ENCODE measurements around the gene RAI1. TPM values are rescaled to one million over a fixed set of nuclear protein-coding genes. Genes with fewer than 3 reads are reported as not detected.

Gene RAI1
- total and polyA plus RNA-seq, 10 of the 15 experiments (the other 5 are each of a cell fraction or from before 2014, with no cell fraction given): 0.66 to 37.7 (median 6.0) TPM

DNA sequence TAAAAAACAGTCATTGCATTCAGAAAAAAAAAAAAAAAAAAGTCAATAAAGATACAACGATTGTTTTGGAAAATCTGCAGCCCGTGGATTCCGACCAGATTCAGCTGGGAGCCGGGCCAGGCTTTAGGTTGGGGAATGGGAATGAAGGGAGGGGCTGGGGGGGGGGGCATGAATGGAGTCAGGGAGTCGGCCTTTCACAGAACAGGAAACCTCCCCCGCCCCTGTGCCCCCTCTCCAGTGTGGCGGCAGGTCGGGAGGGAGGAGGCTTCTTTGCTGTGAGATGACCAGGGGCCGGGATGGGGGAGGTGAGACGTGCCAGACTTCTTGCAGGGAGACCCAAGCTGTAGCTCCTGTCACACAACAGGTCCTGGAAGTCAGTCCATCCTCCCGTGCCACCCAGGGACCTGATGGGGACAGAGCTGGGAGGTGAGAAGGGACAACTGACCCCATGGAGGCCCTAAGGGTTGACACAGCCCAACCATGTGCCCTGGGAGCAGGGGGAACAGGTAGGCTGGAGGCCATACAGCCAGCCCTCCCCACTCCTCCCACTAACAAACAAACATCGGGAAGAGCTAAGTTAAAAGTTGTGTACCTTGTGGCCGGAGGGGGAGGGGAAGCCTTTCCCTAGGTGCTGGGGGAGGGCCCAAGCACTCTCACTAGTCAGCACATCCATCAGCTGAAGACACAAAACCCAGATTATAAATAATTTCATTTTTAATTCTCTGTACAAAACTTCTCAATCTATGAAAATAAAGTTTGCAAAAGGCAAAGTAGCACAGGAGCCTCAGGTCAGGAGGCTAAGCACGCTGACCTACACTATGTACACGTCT, 130.3 kb downstream of the RAI1 start:
- no peak; the same call in 2 of the 3 replicates for ATAC-seq
- peaks cover 2 to 18% of the 10 kb centered on the region in 2 experiments; a peak in 3 of 4 replicates for H3K36me3 ChIP-seq (ENCODE audit: control insufficient read depth in 2 of 2, insufficient read depth in 2 of 2, low read length in 1 of 2)
- in situ Hi-C loops (cut with MboI) (loop anchor here (5.0 kb wide), 2 partner anchors 51 to 111 kb away; no protein-coding TSS in a partner anchor), intact Hi-C loops (cut with micrococcal nuclease; ENCODE audit: unreplicated experiment) (loop anchor here (1.0 kb wide), 3 partner anchors 49 to 130 kb away; partner anchors contain the start of gene RAI1)
- no peak overlapping the region for H3K4me2 ChIP-seq (ENCODE audit: control insufficient read depth, insufficient read depth)
- no peak overlapping the region for H3K9ac ChIP-seq (ENCODE audit: control insufficient read depth, insufficient read depth, low read length)
- POLR2A ChIA-PET: interaction anchor here (0.6 to 0.7 kb wide), 3 partner anchors 26 to 128 kb away, joined by 3 to 7 read pairs (median 3); no protein-coding TSS in a partner anchor
- no peak overlapping the region for H3K4me3 ChIP-seq
- BruUV-seq (replicated peaks): no TSS peak
- CTCF ChIA-PET: interaction anchor here (0.6 to 5.3 kb wide), 13 partner anchors 9 to 222 kb away, joined by 3 to 86 read pairs (median 7); partner anchors contain the start of genes RAI1 and SREBF1
- RAD21 ChIA-PET (ENCODE audit: unreplicated experiment): interaction anchor here (0.6 to 2.2 kb wide), 14 partner anchors 11 to 218 kb away, joined by 3 to 10 read pairs (median 4); no protein-coding TSS in a partner anchor
- H2AFZ ChIP-seq (ENCODE audit: control insufficient read depth, low read depth, low read length): no peak overlapping the region
- SMC1A ChIA-PET (ENCODE audit: uncharacterized antibody, unreplicated experiment): interaction anchor here (0.6 to 3.7 kb wide), 11 partner anchors 9 to 133 kb away, joined by 3 to 17 read pairs (median 7); partner anchors contain the start of gene SREBF1
- H3K4me1 ChIP-seq (ENCODE audit: control insufficient read depth, insufficient read depth, low read length): peaks cover 8% of the 10 kb centered on the region
- WGBS (ENCODE audit: insufficient coverage, insufficient replicate concordance, low lambda C conversion rate, missing lambda C conversion rate): 88% methylated on average over 11 of the region's 15 CpGs
- H3K79me2 ChIP-seq (ENCODE audit: control insufficient read depth, insufficient read depth, low read length): no peaks in the 10 kb centered on the region
- no peak for FAIRE-seq
- H4K20me1 ChIP-seq (ENCODE audit: control insufficient read depth, insufficient read depth): 0 out of 2 replicates have a peak, but pooled peaks cover 5% of the 10 kb centered on the region
- DNase-seq (ENCODE audit: low read depth, low spot score): no peak
- H3K27me3 ChIP-seq (replicated peaks in 1 of 2; ENCODE audit: control insufficient read depth in 2 of 2, insufficient read depth in 2 of 2, low read length in 1 of 2): no peaks in the 10 kb centered on the region
- no peak overlapping the region for H3K27ac ChIP-seq (ENCODE audit: control insufficient read depth, insufficient read depth)
- no peaks in the 10 kb centered on the region for H3K9me3 ChIP-seq (replicated peaks; ENCODE audit: control insufficient read depth, insufficient read depth, low read length)
- TF ChIP-seq MYC (IDR thresholded peaks at IDR 0.05; ENCODE audit: insufficient read depth, insufficient read length, insufficient replicate concordance, low read length, severe bottlenecking) (no peak), NR2C1 (IDR thresholded peaks at IDR 0.05) (no peak), BACH1 (IDR thresholded peaks at IDR 0.05; ENCODE audit: borderline replicate concordance) (0 out of 2 replicates have a peak, but pooled peaks have one; percentile 32)
- TF ChIP-seq, protein P1, sequence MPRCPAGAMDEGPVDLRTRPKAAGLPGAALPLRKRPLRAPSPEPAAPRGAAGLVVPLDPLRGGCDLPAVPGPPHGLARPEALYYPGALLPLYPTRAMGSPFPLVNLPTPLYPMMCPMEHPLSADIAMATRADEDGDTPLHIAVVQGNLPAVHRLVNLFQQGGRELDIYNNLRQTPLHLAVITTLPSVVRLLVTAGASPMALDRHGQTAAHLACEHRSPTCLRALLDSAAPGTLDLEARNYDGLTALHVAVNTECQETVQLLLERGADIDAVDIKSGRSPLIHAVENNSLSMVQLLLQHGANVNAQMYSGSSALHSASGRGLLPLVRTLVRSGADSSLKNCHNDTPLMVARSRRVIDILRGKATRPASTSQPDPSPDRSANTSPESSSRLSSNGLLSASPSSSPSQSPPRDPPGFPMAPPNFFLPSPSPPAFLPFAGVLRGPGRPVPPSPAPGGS (IDR thresholded peaks at IDR 0.05; ENCODE audit: borderline replicate concordance, insufficient read depth, low read depth, low read length, poor library complexity, severe bottlenecking): no peak
